ENCODE results near the gene CTNNB1.
A peak's percentile ranks its signal among the peaks of the same experiment; 100 is the strongest.

Gene CTNNB1

DNA sequence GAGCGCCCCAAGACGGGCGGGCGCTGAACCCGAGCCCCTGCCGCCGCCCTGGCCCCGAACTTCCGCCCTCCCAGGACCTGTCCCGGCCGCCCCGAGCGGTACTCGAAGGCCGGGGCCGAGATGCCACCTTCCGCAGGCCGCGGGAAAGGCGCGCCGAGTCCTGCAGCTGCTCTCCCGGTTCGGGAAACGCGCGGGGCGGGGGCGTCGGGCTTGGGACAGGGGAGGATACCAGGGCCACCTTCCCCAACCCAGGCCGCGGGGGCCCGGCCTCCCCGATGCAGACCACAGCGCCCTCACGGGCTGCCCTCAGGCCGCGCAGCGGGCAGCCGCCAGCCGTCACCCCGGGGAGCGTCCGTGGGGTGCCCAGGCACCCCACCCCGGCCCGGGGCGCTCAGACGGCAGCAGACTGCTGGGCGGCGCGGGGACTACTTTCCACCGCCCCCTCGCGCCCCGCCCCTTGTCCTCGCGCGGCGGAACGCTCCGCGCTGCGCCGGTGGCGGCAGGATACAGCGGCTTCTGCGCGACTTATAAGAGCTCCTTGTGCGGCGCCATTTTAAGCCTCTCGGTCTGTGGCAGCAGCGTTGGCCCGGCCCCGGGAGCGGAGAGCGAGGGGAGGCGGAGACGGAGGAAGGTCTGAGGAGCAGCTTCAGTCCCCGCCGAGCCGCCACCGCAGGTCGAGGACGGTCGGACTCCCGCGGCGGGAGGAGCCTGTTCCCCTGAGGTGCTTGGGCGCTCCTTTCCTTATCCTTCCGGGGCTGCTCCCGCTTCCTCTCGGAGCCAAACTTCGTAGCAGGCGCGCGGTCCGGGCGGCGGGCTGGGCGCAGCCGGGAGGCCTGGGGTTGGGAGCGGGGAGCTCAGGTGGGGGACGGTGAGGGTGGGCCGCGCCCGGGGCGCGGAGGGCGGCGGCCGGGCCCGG, at the start of gene CTNNB1:
Gene CTNNB1, plus strand, starts transcription at position 556 of the 916 bp plus-strand sequence. CDS start 24,564 bp downstream, outside the sequence.
- peak; percentile 88 for DNase-seq (ENCODE audit: low spot score)

DNA sequence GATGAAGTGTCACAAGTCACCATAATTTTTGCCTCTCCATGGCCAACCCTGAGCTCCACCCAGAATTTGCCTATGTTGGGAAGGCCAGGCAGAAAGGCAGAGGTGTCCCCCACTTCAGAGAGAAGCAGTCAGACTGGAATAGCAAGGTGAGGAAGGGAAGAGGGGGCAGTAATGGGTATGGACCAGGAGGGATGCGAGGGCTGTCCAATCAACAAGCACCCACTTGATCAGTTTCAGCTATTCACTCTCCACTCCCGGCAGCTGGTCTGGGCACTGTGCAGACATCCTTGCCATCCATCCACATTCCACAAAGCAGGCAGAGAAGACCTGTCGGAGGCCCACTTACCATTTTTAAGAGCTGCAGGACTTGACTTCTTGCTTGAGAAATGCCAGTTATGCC, 43.5 kb upstream of the CTNNB1 start:
- DNase-seq (ENCODE audit: low spot score), result no peak

- no peak for DNase-seq (ENCODE audit: low spot score)
Measured at GRCh38 chr3:41158947-41159346, 40.4 kb upstream of the CTNNB1 start.

GRCh38 chr3:41159588-41160189, 39.6 kb upstream of the CTNNB1 start:
- no peak for DNase-seq (ENCODE audit: low spot score)

DNA sequence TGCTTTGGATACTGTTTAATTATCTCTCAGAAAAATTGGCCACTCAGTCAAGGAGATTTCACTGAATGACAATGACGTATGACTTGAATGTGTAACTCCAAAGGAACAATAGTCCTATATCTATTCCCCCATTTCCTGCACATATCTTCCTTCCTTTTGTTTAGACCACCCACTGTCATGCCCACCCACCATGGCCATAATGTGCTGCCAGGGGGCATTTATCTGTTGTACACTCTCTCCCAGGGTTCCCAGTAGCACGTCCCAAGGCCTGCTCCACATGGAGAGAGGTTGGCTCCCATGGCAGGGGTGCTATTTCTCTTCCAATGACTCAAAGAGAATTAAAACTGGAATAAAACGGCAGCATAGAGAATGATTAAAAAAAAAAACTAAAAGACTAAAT, 36.8 kb upstream of the CTNNB1 start:
- no peak for DNase-seq (ENCODE audit: low spot score)

GRCh38 chr3:41163006-41163405, 36.3 kb upstream of the CTNNB1 start:
- DNase-seq (ENCODE audit: low spot score), result no peak

GRCh38 chr3:41163421-41163820, 35.9 kb upstream of the CTNNB1 start:
- DNase-seq (ENCODE audit: low spot score), result no peak

DNA sequence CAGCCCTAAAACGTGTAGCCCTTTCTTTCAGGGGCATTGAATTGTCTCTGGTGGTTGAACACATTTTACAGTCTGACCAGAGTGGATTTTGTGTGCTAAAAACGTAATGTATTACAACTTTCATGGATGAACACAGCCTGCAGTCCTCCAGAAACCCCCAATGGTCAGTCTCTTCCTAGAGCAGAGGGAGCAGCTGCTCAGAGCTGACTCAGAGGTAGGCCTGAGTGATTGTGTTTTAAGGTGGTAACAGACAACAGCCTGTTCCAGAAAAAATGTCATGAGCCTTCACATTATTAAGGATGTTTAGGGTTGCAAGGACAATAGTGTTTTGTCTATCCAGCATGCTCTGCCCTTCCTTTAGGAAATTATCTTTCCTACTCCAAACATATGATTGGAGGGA, 34.5 kb upstream of the CTNNB1 start:
- no peak for DNase-seq (ENCODE audit: low spot score)

- DNase-seq (ENCODE audit: low spot score), result no peak
Measured at GRCh38 chr3:41167722-41168497, 31.4 kb upstream of the CTNNB1 start.

- DNase-seq (ENCODE audit: low spot score), result no peak
Measured at GRCh38 chr3:41169023-41169422, 30.3 kb upstream of the CTNNB1 start.

GRCh38 chr3:41173926-41174885, 25.1 kb upstream of the CTNNB1 start:
- DNase-seq (ENCODE audit: low spot score), result no peak

DNA sequence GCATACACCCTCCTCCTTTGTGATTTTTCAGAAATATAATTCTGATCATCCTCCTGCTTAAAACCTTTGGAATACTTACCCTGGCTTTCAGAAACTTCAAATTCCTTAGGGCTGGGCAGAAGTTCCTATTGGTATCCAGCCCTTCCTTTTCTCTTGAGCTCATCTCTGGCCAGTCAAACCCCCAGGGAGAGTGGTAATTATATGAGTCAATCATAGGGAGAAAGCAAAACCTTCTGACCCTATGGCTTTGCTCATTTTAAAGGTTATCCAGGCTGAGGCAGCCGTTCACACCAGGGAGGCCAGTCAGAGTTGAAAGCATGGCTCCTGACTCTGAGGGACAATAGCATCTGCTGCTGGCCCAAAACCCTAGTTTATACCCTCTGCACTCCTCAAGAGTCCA, 23.9 kb upstream of the CTNNB1 start:
- DNase-seq (ENCODE audit: low spot score), result no peak

DNA sequence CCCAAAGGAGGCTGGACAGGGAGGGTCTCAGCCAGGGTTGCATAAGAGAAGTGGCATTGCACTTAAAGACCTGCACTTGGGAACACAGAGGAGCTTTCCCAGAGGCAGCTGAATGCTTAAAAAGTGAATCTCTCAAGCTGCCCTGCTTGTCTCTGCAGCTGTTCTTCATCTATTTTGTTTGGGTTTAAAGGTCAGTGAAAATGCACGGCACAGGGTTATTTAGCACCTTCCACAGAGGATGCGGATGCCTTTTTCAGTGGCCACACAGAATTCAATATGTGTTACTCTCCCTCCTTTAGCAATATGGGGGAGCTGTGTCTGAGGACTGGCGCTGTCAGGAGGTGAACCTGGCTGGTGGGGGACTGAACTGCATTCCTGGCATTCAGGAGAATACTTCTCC, 22.7 kb upstream of the CTNNB1 start:
- no peak for DNase-seq (ENCODE audit: low spot score)

DNA sequence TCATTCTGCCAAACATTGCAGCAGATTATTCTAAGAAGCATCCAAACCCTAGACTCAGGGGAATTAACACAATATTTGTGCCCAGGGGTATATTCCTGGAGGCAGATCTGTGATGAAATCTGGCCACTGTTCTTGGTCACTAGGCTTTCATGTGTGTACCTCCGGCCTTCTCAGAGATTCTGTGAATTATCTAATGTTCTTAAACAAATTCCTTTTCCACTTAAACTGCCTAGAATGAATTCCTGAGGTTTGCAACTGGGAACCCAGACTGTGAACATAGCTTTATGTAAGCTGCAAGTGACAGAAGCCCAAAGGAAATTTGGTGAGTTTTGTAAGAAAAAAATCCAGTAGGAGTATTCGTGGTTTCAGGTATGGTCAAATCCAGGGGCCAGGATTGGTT, 20.7 kb upstream of the CTNNB1 start:
- DNase-seq (ENCODE audit: low spot score), result no peak

- no peak for DNase-seq (ENCODE audit: low spot score)
Measured at GRCh38 chr3:41180396-41180795, 18.9 kb upstream of the CTNNB1 start.

DNA sequence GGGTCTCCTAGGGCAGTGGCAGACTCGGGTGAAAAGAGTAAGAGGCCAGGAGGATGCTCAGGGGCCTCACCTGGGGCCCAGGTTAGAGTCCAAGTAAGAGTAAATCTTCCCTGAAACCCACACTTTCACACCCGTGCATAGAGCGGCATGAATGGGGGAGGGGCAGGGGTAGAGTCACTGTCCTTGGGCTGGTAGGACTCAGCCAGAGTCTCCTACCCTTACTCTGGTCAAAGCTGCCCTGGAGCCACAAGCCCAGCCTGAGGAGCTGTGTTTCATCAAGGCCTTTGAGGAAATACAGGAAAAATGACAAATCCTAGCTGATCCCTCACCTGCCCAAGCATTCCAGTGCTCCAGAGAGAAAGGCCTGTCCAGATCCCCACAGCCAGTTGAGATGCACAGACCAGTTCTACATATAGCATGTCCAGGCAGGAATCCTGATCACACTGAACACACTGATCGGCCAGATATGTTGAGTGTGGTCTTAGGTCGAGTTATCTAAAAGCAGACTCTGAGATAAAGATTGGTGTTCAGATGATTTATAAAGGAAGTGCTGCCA, 16.7 kb upstream of the CTNNB1 start:
- DNase-seq (ENCODE audit: low spot score), result no peak

DNA sequence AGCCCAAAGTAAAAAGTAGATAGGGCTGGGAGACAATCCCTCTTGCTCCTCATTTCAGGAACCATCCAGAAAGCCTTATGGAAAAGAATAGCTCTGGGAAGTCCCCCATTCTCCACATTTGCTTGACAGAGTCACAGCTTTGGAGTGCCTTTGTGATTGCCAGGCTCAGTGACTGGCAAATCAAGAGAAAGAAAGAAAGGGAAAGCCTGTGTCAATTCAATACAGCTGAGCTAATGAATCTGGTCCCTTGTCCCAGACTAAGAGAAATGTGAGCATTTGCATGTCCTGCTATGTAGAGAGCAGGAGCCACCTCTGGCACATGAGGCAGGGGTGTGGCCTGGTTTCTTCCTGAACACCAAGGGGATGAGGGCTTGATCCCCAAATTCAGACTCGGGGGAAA, 14.9 kb upstream of the CTNNB1 start:
- no peak for DNase-seq (ENCODE audit: low spot score)

- DNase-seq (ENCODE audit: low spot score), result no peak
Measured at GRCh38 chr3:41186297-41186696, 13.0 kb upstream of the CTNNB1 start.

- DNase-seq (ENCODE audit: low spot score), result no peak
Measured at GRCh38 chr3:41188306-41188705, 11.0 kb upstream of the CTNNB1 start.

GRCh38 chr3:41190509-41191284, 8.6 kb upstream of the CTNNB1 start:
- no peak for DNase-seq (ENCODE audit: low spot score)

Data from hematopoietic multipotent progenitor cell treated with erythropoietin and hydrocortisone succinate and interleukin-3 and kit ligand, for 17 days (in vitro differentiated cells).